Esophagus muscularis mucosa (tissue), 4 donors: ENCODE data around the gene SAMD3. TPM values are rescaled to one million over a fixed set of nuclear protein-coding genes. Genes with fewer than 3 reads are reported as not detected.

ENCODE experiments used
- DNase-seq: peaks from one replicate; pipeline ENCODE4 v3.0.0-alpha.2; 2017; ENCODE audit errors: extremely low spot score
- H3K27ac ChIP-seq, 4 donors: fragments of 200-600 bp; sonication (generic); replicated peaks in 1 of 4; 1 replicate in 3 of 4; 2 replicates in 1 of 4; pipeline ENCODE4 v1.5.1; 2016 to 2019; ENCODE audit warnings: mild to moderate bottlenecking in 1 of 4
- H3K27me3 ChIP-seq, 4 donors: fragments of 200-600 bp; sonication (generic); one replicate each; pipeline versions ENCODE4 v1.5.1 to v1.6.0; 2016 to 2019
- H3K36me3 ChIP-seq, 4 donors: fragments of 200-600 bp; sonication (generic); one replicate each; pipeline ENCODE4 v1.5.1; 2016 to 2019
- H3K4me1 ChIP-seq, 4 donors: fragments of 200-600 bp; sonication (generic); one replicate each; pipeline ENCODE4 v1.5.1; 2016 to 2019
- H3K4me3 ChIP-seq, 4 donors: fragments of 200-600 bp; sonication (generic); 1 replicate in 2 of 4; 2 replicates in 2 of 4; pipeline ENCODE4 v1.5.1; 2016 to 2019; ENCODE audit warnings: mild to moderate bottlenecking in 4 of 4, moderate library complexity in 1 of 4
- H3K9me3 ChIP-seq, 4 donors: fragments of 200-600 bp; sonication (generic); 1 replicate in 3 of 4; 2 replicates in 1 of 4; pipeline ENCODE4 v1.5.1; 2016 to 2019
- EP300 ChIP-seq: sonication (generic); formaldehyde crosslinking; IDR thresholded peaks from one replicate; pipeline ENCODE4 v1.6.1; 2017; ENCODE audit warnings: antibody characterized with exemption
- POLR2A ChIP-seq: fragments of 450-650 bp; IDR thresholded peaks from one replicate; pipeline ENCODE4 v1.6.1; 2017; ENCODE audit warnings: antibody characterized with exemption, moderate library complexity, mild to moderate bottlenecking, low read depth
- POLR2AphosphoS5 ChIP-seq, 2 donors: sonication (generic); formaldehyde crosslinking; IDR thresholded peaks; one replicate each; pipeline ENCODE4 v1.6.1; 2017; ENCODE audit warnings: antibody characterized with exemption in 2 of 2
- WGBS: methylation state at CpG from one replicate; pipeline ENCODE4 v1.1.5; 2018; 5-methylcytosine and 5-hydroxymethylcytosine counted together
- intact Hi-C: fragments of 100-400 bp; cut with DNase I; formaldehyde crosslinking; loops from one replicate; pipeline ENCODE4 v1.15.1; 2023
- total RNA-seq, 4 donors: library from RNA; depleted of rRNA; stranded (reverse); fragments of >200 nt; gene quantifications; one replicate each; pipeline versions ENCODE4 v1.1.0 to v1.2.1, GENCODE V29; 2016
- TF ChIP-seq, protein P1 (sequence below), 3 experiments: fragments of 200-600 bp in 2 of 3; fragments of 450-650 bp in 1 of 3; sonication (generic) in 2 of 3; IDR thresholded peaks; one replicate each; pipeline ENCODE4 v1.5.1; 2017 to 2019; ENCODE audit warnings: antibody characterized with exemption in 3 of 3, mild to moderate bottlenecking in 2 of 3, moderate library complexity in 1 of 3

SAMD3 gene
- total RNA-seq, 4 donors from 2014 or later = 0.39 to 2.7 TPM; not detected in 2

DNA sequence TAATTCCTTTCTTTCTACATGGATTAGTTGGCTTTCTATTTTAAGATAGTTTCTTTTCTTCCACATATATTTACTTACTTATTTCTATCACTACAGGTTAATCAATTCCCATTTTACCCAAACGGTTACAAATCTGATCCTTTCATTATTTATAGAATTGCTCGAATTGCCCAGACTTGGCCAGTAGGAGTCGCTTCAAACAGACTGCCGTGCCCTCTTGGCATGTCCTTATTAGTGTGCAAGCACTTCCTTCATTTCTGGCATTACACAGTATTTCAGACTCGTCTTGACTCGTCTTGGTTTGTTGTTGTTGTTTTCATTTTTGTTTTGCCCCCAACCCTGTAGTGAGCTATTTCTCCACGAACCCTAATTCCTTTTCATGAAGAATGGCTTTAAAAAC lies 74.6 kb downstream of the SAMD3 start:
- intact Hi-C loops = no loop called here
- Histone ChIP-seq H3K9me3 (no peaks in the 10 kb centered on the region), H3K27me3 (no peaks in the 10 kb centered on the region), H3K4me3 (no peak overlapping the region), H3K27ac (no peak overlapping the region), H3K4me1 (no peaks in the 10 kb centered on the region), H3K36me3 (no peaks in the 10 kb centered on the region)
- TF ChIP-seq EP300 = no peak
- no peak for TF ChIP-seq POLR2A
- TF ChIP-seq, protein P1, sequence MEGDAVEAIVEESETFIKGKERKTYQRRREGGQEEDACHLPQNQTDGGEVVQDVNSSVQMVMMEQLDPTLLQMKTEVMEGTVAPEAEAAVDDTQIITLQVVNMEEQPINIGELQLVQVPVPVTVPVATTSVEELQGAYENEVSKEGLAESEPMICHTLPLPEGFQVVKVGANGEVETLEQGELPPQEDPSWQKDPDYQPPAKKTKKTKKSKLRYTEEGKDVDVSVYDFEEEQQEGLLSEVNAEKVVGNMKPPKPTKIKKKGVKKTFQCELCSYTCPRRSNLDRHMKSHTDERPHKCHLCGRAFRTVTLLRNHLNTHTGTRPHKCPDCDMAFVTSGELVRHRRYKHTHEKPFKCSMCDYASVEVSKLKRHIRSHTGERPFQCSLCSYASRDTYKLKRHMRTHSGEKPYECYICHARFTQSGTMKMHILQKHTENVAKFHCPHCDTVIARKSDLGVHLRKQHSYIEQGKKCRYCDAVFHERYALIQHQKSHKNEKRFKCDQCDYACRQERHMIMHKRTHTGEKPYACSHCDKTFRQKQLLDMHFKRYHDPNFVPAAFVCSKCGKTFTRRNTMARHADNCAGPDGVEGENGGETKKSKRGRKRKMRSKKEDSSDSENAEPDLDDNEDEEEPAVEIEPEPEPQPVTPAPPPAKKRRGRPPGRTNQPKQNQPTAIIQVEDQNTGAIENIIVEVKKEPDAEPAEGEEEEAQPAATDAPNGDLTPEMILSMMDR (IDR thresholded peaks at IDR 0.05) = no peak
- no peak for TF ChIP-seq POLR2AphosphoS5 (IDR thresholded peaks at IDR 0.05)
- DNase-seq = no peak
- WGBS = 91% methylated on average over 7 of the region's 7 CpGs

DNA sequence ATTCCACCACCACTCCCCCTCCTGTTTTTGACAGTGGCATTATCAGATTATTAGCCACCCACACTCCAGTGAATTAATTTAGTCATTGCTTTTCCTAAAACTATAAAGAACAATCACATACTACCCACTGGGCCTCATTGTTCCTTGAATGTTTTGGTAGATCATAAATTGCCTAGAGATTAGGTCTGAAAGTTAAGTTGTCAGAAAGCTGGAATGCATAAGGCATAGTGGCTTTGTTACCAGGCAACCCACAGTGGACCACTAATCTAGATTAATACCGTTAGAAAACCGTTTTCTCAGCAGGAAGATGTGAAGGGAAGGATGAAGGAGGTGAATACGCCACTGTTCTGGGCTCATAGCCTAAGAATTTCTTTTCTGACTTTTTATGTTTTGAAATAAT lies 75.6 kb downstream of the SAMD3 start:
- H3K9me3 ChIP-seq = no peaks in the 10 kb centered on the region
- DNase-seq = no peak
- H3K27me3 ChIP-seq = no peaks in the 10 kb centered on the region
- no peak overlapping the region for H3K4me3 ChIP-seq
- WGBS = 91% methylated on average over 3 of the region's 3 CpGs
- H3K27ac ChIP-seq = no peak overlapping the region
- TF ChIP-seq, protein P1 (IDR thresholded peaks at IDR 0.05) = no peak
- TF ChIP-seq POLR2AphosphoS5 (IDR thresholded peaks at IDR 0.05) = no peak
- no peak for TF ChIP-seq EP300
- intact Hi-C loops = no loop called here
- no peaks in the 10 kb centered on the region for H3K4me1 ChIP-seq
- H3K36me3 ChIP-seq = no peaks in the 10 kb centered on the region

DNA sequence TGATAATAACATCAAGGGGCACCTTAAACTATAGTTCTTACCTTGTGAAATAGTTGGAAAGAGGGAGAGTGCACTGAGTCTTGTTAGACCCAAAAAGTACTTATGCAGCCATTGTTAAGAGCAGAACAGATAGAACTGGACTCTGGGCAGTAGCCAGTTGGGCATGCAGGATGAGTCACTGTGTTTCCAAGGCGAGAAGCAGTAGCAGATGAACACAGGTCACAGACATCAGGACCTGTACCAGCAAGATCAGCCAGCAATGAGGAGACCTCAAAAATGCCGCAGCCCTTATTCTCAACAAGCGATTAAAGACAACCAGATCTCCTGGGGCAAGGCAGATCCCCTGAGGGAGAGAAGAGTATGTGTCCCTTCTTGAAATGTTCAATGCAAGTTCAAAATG lies 79.0 kb downstream of the SAMD3 start:
- intact Hi-C loops = no loop called here
- Histone ChIP-seq H3K4me1 (no peaks in the 10 kb centered on the region), H3K27ac (no peak overlapping the region), H3K36me3 (no peaks in the 10 kb centered on the region), H3K4me3 (no peak overlapping the region), H3K9me3 (no peaks in the 10 kb centered on the region), H3K27me3 (no peaks in the 10 kb centered on the region)
- no peak for DNase-seq
- 98% methylated on average over 3 of the region's 3 CpGs for WGBS
- TF ChIP-seq POLR2A = no peak
- no peak for TF ChIP-seq POLR2AphosphoS5 (IDR thresholded peaks at IDR 0.05)
- TF ChIP-seq, protein P1 (IDR thresholded peaks at IDR 0.05) = no peak
- no peak for TF ChIP-seq EP300

DNA sequence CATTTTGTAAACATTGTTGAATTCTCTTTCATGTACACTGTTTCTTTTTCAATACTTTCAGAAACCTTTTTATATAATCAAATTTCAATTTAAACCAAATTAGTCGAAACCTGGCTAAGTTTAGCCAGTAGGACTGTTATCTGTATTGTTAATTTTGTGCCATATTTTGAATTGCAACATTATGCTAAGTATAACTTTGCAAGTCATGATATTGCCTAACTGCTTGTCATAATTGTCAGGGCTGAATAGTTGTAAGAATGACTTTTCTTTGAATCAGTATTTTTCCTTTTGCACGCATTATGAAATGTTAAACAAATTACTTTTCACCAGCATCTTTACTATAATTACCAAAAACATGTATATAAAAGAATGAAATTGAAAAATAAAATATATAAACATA lies 82.7 kb downstream of the SAMD3 start:
- 88% methylated on average over 2 of the region's 2 CpGs for WGBS
- no peak for TF ChIP-seq POLR2A
- no peak for TF ChIP-seq POLR2AphosphoS5 (IDR thresholded peaks at IDR 0.05)
- no peak for TF ChIP-seq EP300
- TF ChIP-seq, protein P1 (IDR thresholded peaks at IDR 0.05) = no peak

DNA sequence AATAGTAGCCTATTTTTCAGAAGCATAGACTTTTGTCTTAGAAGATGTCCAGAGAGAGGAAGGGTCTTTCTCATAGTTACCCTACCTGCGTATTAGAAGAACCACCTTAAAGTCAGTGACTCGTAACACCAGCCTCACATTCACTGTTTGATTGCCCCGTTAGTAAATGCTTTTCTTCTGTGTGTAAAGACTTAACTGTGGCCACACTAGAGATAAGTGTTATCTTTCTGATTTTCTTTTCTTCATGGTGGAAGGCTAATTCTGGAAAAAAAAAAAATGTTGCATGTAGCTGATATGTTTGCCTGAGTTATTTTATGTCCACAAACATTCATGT lies 83.9 kb downstream of the SAMD3 start:
- H3K9me3 ChIP-seq = no peaks in the 10 kb centered on the region
- peaks cover 0 to 14% (median 0%) of the 10 kb centered on the region in 4 donors for H3K36me3 ChIP-seq
- WGBS = 94% methylated on average over 3 of the region's 3 CpGs
- H3K27ac ChIP-seq = no peak overlapping the region
- no peak overlapping the region for H3K4me3 ChIP-seq
- no peaks in the 10 kb centered on the region for H3K27me3 ChIP-seq
- intact Hi-C loops = no loop called here
- no peak for DNase-seq
- H3K4me1 ChIP-seq = no peaks in the 10 kb centered on the region
- TF ChIP-seq EP300 (no peak), POLR2A (no peak), POLR2AphosphoS5 (IDR thresholded peaks at IDR 0.05) (no peak)
- TF ChIP-seq, protein P1 (IDR thresholded peaks at IDR 0.05) = no peak

More for the DNA sequence above, 82.7 kb downstream of the SAMD3 start:
- Histone ChIP-seq H3K36me3 (peaks cover 0 to 14% (median 0%) of the 10 kb centered on the region in 4 donors), H3K4me3 (no peak overlapping the region), H3K9me3 (no peaks in the 10 kb centered on the region), H3K4me1 (no peaks in the 10 kb centered on the region), H3K27me3 (no peaks in the 10 kb centered on the region), H3K27ac (no peak overlapping the region)
- intact Hi-C loops = no loop called here
- no peak for DNase-seq
